H1 (cell line): ENCODE measurements around the gene RAMP1. TPM values are rescaled to one million over a fixed set of nuclear protein-coding genes. Genes with fewer than 3 reads are reported as not detected.

Source experiments
- CTCF ChIA-PET: fragments of 300-600 bp; sonication (Branson Sonifier 250); formaldehyde crosslinking; loops from one replicate; lab custom pipeline; 2021; ENCODE audit not compliant: partially characterized antibody; lab: Charles Lee
- POLR2A ChIA-PET: fragments of 300-600 bp; sonication (Branson Sonifier 250); formaldehyde crosslinking; loops from one replicate; lab custom pipeline; 2021; ENCODE audit warnings: inconsistent platforms; ENCODE audit not compliant: partially characterized antibody; lab: Charles Lee
- DNase-seq, 2 experiments: peaks; one replicate each; pipeline versions ENCODE4 v3.0.0 to v3.0.0-alpha.2; 2010 to 2022; ENCODE audit warnings: low spot score in 2 of 2, low read depth in 1 of 2, mixed read lengths in 1 of 2
- FAIRE-seq: peaks from 2 replicates; lab custom pipeline; 2011; peaks lifted over from hg19 to GRCh38; lab: Jason Lieb, UNC
- H2AFZ ChIP-seq: 2 replicates; pipeline ENCODE4 v1.8.1; 2012; ENCODE audit warnings: low read length, inconsistent platforms
- H2AK5ac ChIP-seq: 2 replicates; pipeline ENCODE4 v1.6.1; 2013; ENCODE audit warnings: low read depth, low read length
- H2BK120ac ChIP-seq: replicated peaks from 2 replicates; pipeline ENCODE3; 2013; ENCODE audit warnings: low read depth, low read length, inconsistent platforms
- H2BK12ac ChIP-seq: 2 replicates; pipeline ENCODE4 v1.6.1; 2013; ENCODE audit warnings: low read depth, low read length
- H2BK15ac ChIP-seq: 2 replicates; pipeline ENCODE4 v1.6.1; 2013; ENCODE audit warnings: low read length
- H2BK20ac ChIP-seq: 2 replicates; pipeline ENCODE4 v1.6.1; 2013; ENCODE audit warnings: low read length
- H2BK5ac ChIP-seq: 2 replicates; pipeline ENCODE4 v1.6.1; 2013; ENCODE audit warnings: low read depth, low read length
- H3K14ac ChIP-seq: 2 replicates; pipeline ENCODE4 v1.6.1; 2013; ENCODE audit warnings: inconsistent platforms; ENCODE audit not compliant: insufficient read length
- H3K18ac ChIP-seq: 2 replicates; pipeline ENCODE4 v1.6.1; 2013; ENCODE audit warnings: low read length; ENCODE audit errors: extremely low read depth
- H3K23ac ChIP-seq: 2 replicates; pipeline ENCODE4 v1.6.1; 2013; ENCODE audit warnings: inconsistent platforms; ENCODE audit not compliant: insufficient read length
- H3K23me2 ChIP-seq: 2 replicates; pipeline ENCODE4 v1.6.1; 2013; ENCODE audit warnings: low read depth, low read length
- H3K27ac ChIP-seq: 2 replicates; pipeline ENCODE4 v1.6.1; 2011; ENCODE audit warnings: low read depth, low read length, inconsistent platforms
- H3K27me3 ChIP-seq, 4 experiments: replicated peaks in 1 of 4; 1 replicate in 1 of 4; 2 replicates in 3 of 4; pipeline versions ENCODE4 v1.6.1 to v1.8.1; 2011 to 2013; ENCODE audit warnings: low read length in 3 of 4, mild to moderate bottlenecking in 3 of 4, inconsistent platforms in 2 of 4, mixed read lengths in 2 of 4, moderate library complexity in 1 of 4; ENCODE audit not compliant: control insufficient read depth in 3 of 4, insufficient read depth in 3 of 4; ENCODE audit errors: extremely low read depth in 1 of 4
- H3K36me3 ChIP-seq, 4 experiments: 2 replicates each; pipeline versions ENCODE4 v1.6.1 to v1.8.1; 2011 to 2013; ENCODE audit warnings: mild to moderate bottlenecking in 4 of 4, low read length in 3 of 4, moderate library complexity in 2 of 4, control low read depth in 1 of 4, inconsistent platforms in 1 of 4; ENCODE audit not compliant: insufficient read depth in 4 of 4, control insufficient read depth in 2 of 4
- H3K4ac ChIP-seq: replicated peaks from 2 replicates; pipeline ENCODE3; 2013; ENCODE audit warnings: low read length, low read depth, mixed read lengths, inconsistent platforms; ENCODE audit not compliant: insufficient read length
- H3K4me1 ChIP-seq, 4 experiments: replicated peaks in 1 of 4; 1 replicate in 1 of 4; 2 replicates in 3 of 4; pipeline versions ENCODE4 v1.6.1 to v1.8.1; 2011 to 2013; ENCODE audit warnings: low read length in 3 of 4, inconsistent platforms in 2 of 4, mixed read lengths in 1 of 4; ENCODE audit not compliant: insufficient read depth in 4 of 4, control insufficient read depth in 3 of 4
- H3K4me2 ChIP-seq, 2 experiments: 2 replicates each; pipeline versions ENCODE4 v1.6.1 to v1.8.1; 2011 to 2013; ENCODE audit warnings: low read depth in 2 of 2, low read length in 2 of 2, control low read depth in 1 of 2, inconsistent platforms in 1 of 2, mild to moderate bottlenecking in 1 of 2; ENCODE audit not compliant: insufficient read depth in 1 of 2
- H3K4me3 ChIP-seq, 4 experiments: fragments of 200-600, 300-600 bp in 1 of 4; sonication (generic), shearing (Covaris generic), sonication (Bioruptor Twin) in 1 of 4; 2 replicates each; pipeline versions ENCODE4 v1.5.1 to v1.8.1; 2011 to 2016; ENCODE audit warnings: low read length in 4 of 4, low read depth in 3 of 4, control low read depth in 2 of 4, inconsistent platforms in 2 of 4, mild to moderate bottlenecking in 2 of 4, mixed read lengths in 1 of 4, moderate library complexity in 1 of 4; ENCODE audit not compliant: insufficient read depth in 2 of 4; ENCODE audit errors: extremely low read depth in 1 of 4
- H3K56ac ChIP-seq: replicated peaks from 2 replicates; pipeline ENCODE3; 2013; ENCODE audit warnings: low read depth, mild to moderate bottlenecking, mixed read lengths, low read length, inconsistent platforms; ENCODE audit not compliant: insufficient read length
- H3K79me1 ChIP-seq: 2 replicates; pipeline ENCODE4 v1.6.1; 2013; ENCODE audit warnings: low read depth, low read length, control low read depth
- H3K79me2 ChIP-seq, 2 experiments: 2 replicates each; pipeline versions ENCODE4 v1.6.1 to v1.8.1; 2012 to 2013; ENCODE audit warnings: low read length in 2 of 2, mild to moderate bottlenecking in 2 of 2, inconsistent platforms in 1 of 2; ENCODE audit not compliant: insufficient read depth in 2 of 2, control insufficient read depth in 1 of 2
- H3K9ac ChIP-seq, 4 experiments: replicated peaks in 1 of 4; 1 replicate in 1 of 4; 2 replicates in 3 of 4; pipeline versions ENCODE4 v1.6.1 to v1.8.1; 2011 to 2013; ENCODE audit warnings: low read depth in 3 of 4, low read length in 3 of 4, control low read depth in 2 of 4, mild to moderate bottlenecking in 2 of 4, moderate library complexity in 2 of 4, inconsistent platforms in 1 of 4; ENCODE audit errors: extremely low read depth in 1 of 4
- H3K9me3 ChIP-seq, 2 experiments: 2 replicates each; pipeline versions ENCODE4 v1.6.1 to v1.8.1; 2012 to 2013; ENCODE audit warnings: mild to moderate bottlenecking in 2 of 2, moderate library complexity in 2 of 2, control low read depth in 1 of 2, inconsistent platforms in 1 of 2, low read depth in 1 of 2, low read length in 1 of 2, mixed read lengths in 1 of 2; ENCODE audit not compliant: insufficient read depth in 2 of 2
- H4K20me1 ChIP-seq, 2 experiments: replicated peaks in 1 of 2; 2 replicates each; pipeline versions ENCODE3 to v1.8.1; 2011 to 2013; ENCODE audit warnings: inconsistent platforms in 2 of 2, low read length in 2 of 2, mild to moderate bottlenecking in 1 of 2; ENCODE audit not compliant: insufficient read depth in 2 of 2, control insufficient read depth in 1 of 2
- H4K5ac ChIP-seq: 2 replicates; pipeline ENCODE4 v1.6.1; 2013; ENCODE audit warnings: low read length, low read depth, mixed read lengths, inconsistent platforms; ENCODE audit not compliant: insufficient read length
- H4K8ac ChIP-seq: 2 replicates; pipeline ENCODE4 v1.8.0; 2013; ENCODE audit warnings: mild to moderate bottlenecking, moderate library complexity, low read length, inconsistent platforms; ENCODE audit not compliant: insufficient read depth; ENCODE audit errors: extremely low read depth
- H4K91ac ChIP-seq: replicated peaks from 2 replicates; pipeline ENCODE3; 2013; ENCODE audit warnings: low read length, mixed read lengths, inconsistent platforms; ENCODE audit not compliant: insufficient read length
- CBX8 ChIP-seq: fragments of 300-800, 300-1000 bp; sonication (generic); IDR thresholded peaks from 2 replicates; pipeline ENCODE4 v1.7.1; 2016; ENCODE audit warnings: low read depth, low read length, borderline replicate concordance
- EGR1 ChIP-seq: IDR thresholded peaks from 2 replicates; pipeline ENCODE4 v1.6.1; 2011; ENCODE audit warnings: low read depth, low read length, borderline replicate concordance
- GABPA ChIP-seq: IDR thresholded peaks from 2 replicates; pipeline ENCODE4 v1.6.1; 2011; ENCODE audit warnings: mild to moderate bottlenecking, low read length, moderate library complexity, borderline replicate concordance; ENCODE audit not compliant: insufficient read depth
- GTF2F1 ChIP-seq: IDR thresholded peaks from 2 replicates; pipeline ENCODE4 v1.6.1; 2012; ENCODE audit warnings: low read depth, low read length, improper control_type of control experiment, borderline replicate concordance
- NANOG ChIP-seq: IDR thresholded peaks from 2 replicates; pipeline ENCODE4 v1.6.1; 2011; ENCODE audit warnings: low read length, low read depth, mild to moderate bottlenecking, inconsistent platforms; ENCODE audit not compliant: insufficient read depth, poor library complexity, severe bottlenecking
- RAD21 ChIP-seq, 2 experiments: IDR thresholded peaks in 1 of 2; conservative IDR thresholded peaks in 1 of 2; 2 replicates each; pipeline ENCODE4 v1.6.1; 2011; ENCODE audit warnings: low read depth in 2 of 2, low read length in 2 of 2, improper control_type of control experiment in 1 of 2, inconsistent platforms in 1 of 2, mild to moderate bottlenecking in 1 of 2, moderate library complexity in 1 of 2
- SRF ChIP-seq: IDR thresholded peaks from 2 replicates; pipeline ENCODE4 v1.6.1; 2011; ENCODE audit warnings: mild to moderate bottlenecking, low read depth, low read length, moderate library complexity
- TBP ChIP-seq: IDR thresholded peaks from 2 replicates; pipeline ENCODE4 v1.6.1; 2011; ENCODE audit warnings: low read depth, low read length, improper control_type of control experiment
- TCF12 ChIP-seq: IDR thresholded peaks from 2 replicates; pipeline ENCODE4 v1.6.1; 2011; ENCODE audit warnings: low read depth, mild to moderate bottlenecking, low read length
- USF2 ChIP-seq: IDR thresholded peaks from 2 replicates; pipeline ENCODE4 v1.6.1; 2011; ENCODE audit warnings: low read length, improper control_type of control experiment
- WGBS, 2 experiments: shearing (Covaris generic) in 1 of 2; methylation state at CpG; one replicate each; pipeline versions ENCODE4 v1.1.6 to v1.1.7; 2013 to 2015; ENCODE audit warnings: low lambda C conversion rate in 2 of 2, mixed read lengths in 2 of 2, inconsistent platforms in 1 of 2, low coverage in 1 of 2, missing lambda C conversion rate in 1 of 2; ENCODE audit not compliant: insufficient replicate concordance in 2 of 2, insufficient coverage in 1 of 2, insufficient read length in 1 of 2; ENCODE audit errors: extremely low coverage in 1 of 2, missing lambda C conversion rate in 1 of 2; 5-methylcytosine and 5-hydroxymethylcytosine counted together
- polyA plus RNA-seq, 7 experiments: library from polyadenylated mRNA; depleted of rRNA in 3 of 7; stranded (reverse) in 5 of 7; unstranded in 2 of 7; fragments of >200 nt in 5 of 7; fragments of 200-250 nt in 2 of 7; gene quantifications; 1 replicate in 5 of 7; 2 replicates in 1 of 7; 4 replicates in 1 of 7; pipeline versions ENCODE4 v1.2.1 to v1.2.3, GENCODE V29; 2011 to 2013; ENCODE audit warnings: missing spikeins in 2 of 7, mixed read lengths in 2 of 7
- total RNA-seq: library from RNA; stranded (reverse); fragmentation: NEBNext Ultra II Directional; extraction: Animal tissue kit (Norgen Biotek cat#: 25700); gene quantifications from 2 replicates; pipeline ENCODE4 v1.2.1, GENCODE V29; 2021

Gene RAMP1
- total and polyA plus RNA-seq, 2 of the 8 experiments (the other 6 are each of a cell fraction or from before 2014, with no cell fraction given): 0.65 to 4.3 TPM

GRCh38 chr2:237909075-237909695, 49.8 kb downstream of the RAMP1 start:
- Histone ChIP-seq H3K79me2 (no peaks in the 10 kb centered on the region), H3K36me3 (no peaks in the 10 kb centered on the region; a peak in 1 of 8 replicates), H2BK20ac (no peak overlapping the region; the same call in 1 of the 2 replicates), H3K23ac (no peak overlapping the region), H2BK120ac (no peak overlapping the region), H3K79me1 (no peaks in the 10 kb centered on the region), H2BK15ac (no peak overlapping the region), H2AK5ac (no peak overlapping the region), H4K8ac (no peak overlapping the region), H3K4ac (no peak overlapping the region), H2AFZ (no peak overlapping the region), H3K18ac (no peak overlapping the region), H3K27me3 (no peaks in the 10 kb centered on the region), H4K5ac (no peak overlapping the region), H3K27ac (no peak overlapping the region), H3K9ac (no peak overlapping the region), H3K9me3 (peaks cover 17 to 19% of the 10 kb centered on the region in 2 experiments), H4K91ac (no peak overlapping the region), H3K56ac (no peak overlapping the region), H3K4me1 (no peaks in the 10 kb centered on the region), H3K23me2 (peaks cover 7% of the 10 kb centered on the region), H3K4me3 (no peak overlapping the region), H3K14ac (no peak overlapping the region), H4K20me1 (peaks cover 0 to 2% of the 10 kb centered on the region in 2 experiments), H2BK12ac (no peak overlapping the region), H3K4me2 (no peak overlapping the region), H2BK5ac (no peak overlapping the region)
- FAIRE-seq (no peak), DNase-seq (no peak)
- POLR2A ChIA-PET: no interaction called here
- WGBS, 2 experiments: 85% methylated on average over 11 of the region's 13 CpGs; no CpG with 5 or more reads in 1 of the 2 experiments
- CTCF ChIA-PET: no interaction called here
- TF ChIP-seq USF2: no peak
- TF ChIP-seq SRF: no peak
- TF ChIP-seq NANOG: no peak
- no peak for TF ChIP-seq GTF2F1
- TF ChIP-seq TBP: no peak
- no peak for TF ChIP-seq EGR1
- TF ChIP-seq GABPA: no peak
- TF ChIP-seq TCF12: no peak
- no peak for TF ChIP-seq CBX8
- no peak for TF ChIP-seq RAD21 (IDR thresholded peaks at IDR 0.05 in 1 of 2, conservative IDR thresholded peaks at IDR 0.05 in 1 of 2; ENCODE audit: low read depth in 2 of 2, low read length in 2 of 2)
